GM10248 (cell line): Measurements from ENCODE around the gene LRP1.

ENCODE experiments used
- CTCF ChIA-PET: fragments of 300-600 bp; sonication (Branson Sonifier 250); formaldehyde crosslinking; extraction: SDS; loops from one replicate; lab custom pipeline; 2021; ENCODE audit warnings: antibody characterized with exemption; lab: Yijun Ruan, JAX
- POLR2A ChIA-PET: fragments of 350-650 bp; sonication (Branson Sonifier 250); formaldehyde crosslinking; extraction: SDS; loops from one replicate; lab custom pipeline; 2020; ENCODE audit warnings: antibody characterized with exemption; lab: Yijun Ruan, JAX
- DNase-seq: peaks from one replicate; pipeline ENCODE4 v3.0.0; 2012; ENCODE audit errors: extremely low spot score
- TF ChIP-seq, protein P1 (sequence below): IDR thresholded peaks from 2 replicates; pipeline ENCODE4 v1.5.1; 2012; ENCODE audit warnings: mild to moderate bottlenecking, low read depth; ENCODE audit errors: extremely low read depth, missing control alignments, control extremely low read depth

LRP1 gene

DNA sequence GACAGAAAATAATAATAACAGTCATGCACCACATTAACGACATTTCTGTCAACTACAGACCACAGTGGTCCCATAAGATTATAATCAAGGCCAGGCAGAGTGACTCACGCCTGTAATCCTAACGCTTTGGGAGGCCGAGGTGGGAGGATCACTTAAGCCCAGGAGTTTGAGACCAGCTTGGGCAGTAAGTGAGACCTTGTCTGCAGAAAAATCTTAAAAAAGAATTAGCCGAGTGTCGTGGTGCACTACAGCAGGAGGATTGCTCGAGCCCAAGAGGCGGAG, 30.8 kb upstream of the LRP1 start:
- CTCF ChIA-PET, result interaction anchor here (0.9 to 16.3 kb wide), 7 partner anchors 11 to 146 kb away, joined by 3 to 213 read pairs (median 4); partner anchors contain the start of genes NEMP1 and STAT6
- no peak for DNase-seq
- POLR2A ChIA-PET, result interaction anchor here (0.7 kb wide), 1 partner anchor 14 kb away, joined by 7 read pairs; no protein-coding TSS in a partner anchor
- TF ChIP-seq, protein P1, sequence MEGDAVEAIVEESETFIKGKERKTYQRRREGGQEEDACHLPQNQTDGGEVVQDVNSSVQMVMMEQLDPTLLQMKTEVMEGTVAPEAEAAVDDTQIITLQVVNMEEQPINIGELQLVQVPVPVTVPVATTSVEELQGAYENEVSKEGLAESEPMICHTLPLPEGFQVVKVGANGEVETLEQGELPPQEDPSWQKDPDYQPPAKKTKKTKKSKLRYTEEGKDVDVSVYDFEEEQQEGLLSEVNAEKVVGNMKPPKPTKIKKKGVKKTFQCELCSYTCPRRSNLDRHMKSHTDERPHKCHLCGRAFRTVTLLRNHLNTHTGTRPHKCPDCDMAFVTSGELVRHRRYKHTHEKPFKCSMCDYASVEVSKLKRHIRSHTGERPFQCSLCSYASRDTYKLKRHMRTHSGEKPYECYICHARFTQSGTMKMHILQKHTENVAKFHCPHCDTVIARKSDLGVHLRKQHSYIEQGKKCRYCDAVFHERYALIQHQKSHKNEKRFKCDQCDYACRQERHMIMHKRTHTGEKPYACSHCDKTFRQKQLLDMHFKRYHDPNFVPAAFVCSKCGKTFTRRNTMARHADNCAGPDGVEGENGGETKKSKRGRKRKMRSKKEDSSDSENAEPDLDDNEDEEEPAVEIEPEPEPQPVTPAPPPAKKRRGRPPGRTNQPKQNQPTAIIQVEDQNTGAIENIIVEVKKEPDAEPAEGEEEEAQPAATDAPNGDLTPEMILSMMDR, result no peak

- POLR2A ChIA-PET, result interaction anchor here (0.9 kb wide), 1 partner anchor 12 kb away, joined by 3 read pairs; no protein-coding TSS in a partner anchor
- TF ChIP-seq, protein P1, result no peak
- DNase-seq, result no peak
- CTCF ChIA-PET, result interaction anchor here (0.8 to 16.3 kb wide), 7 partner anchors 10 to 97 kb away, joined by 3 to 213 read pairs (median 5); partner anchors contain the start of gene STAT6
These were observed 29.7 kb upstream of the LRP1 start for GRCh38 chr12:57098546-57098945.

- DNase-seq, result no peak
- POLR2A ChIA-PET, result interaction anchor here (0.9 kb wide), 1 partner anchor 11 kb away, joined by 3 read pairs; no protein-coding TSS in a partner anchor
- CTCF ChIA-PET, result interaction anchor here (0.8 to 16.3 kb wide), 9 partner anchors 9 to 97 kb away, joined by 3 to 213 read pairs (median 4); partner anchors contain the start of gene STAT6
These were observed 29.1 kb upstream of the LRP1 start for GRCh38 chr12:57099047-57099714.

GRCh38 chr12:57099766-57100165, 28.5 kb upstream of the LRP1 start:
- POLR2A ChIA-PET, result interaction anchor here (0.7 kb wide), 1 partner anchor 464 kb away, joined by 11 read pairs; no protein-coding TSS in a partner anchor
- no peak for DNase-seq
- CTCF ChIA-PET, result interaction anchor here (1.0 to 16.3 kb wide), 7 partner anchors 9 to 143 kb away, joined by 3 to 213 read pairs (median 4); partner anchors contain the start of gene STAT6
- TF ChIP-seq, protein P1, result no peak

More at GRCh38 chr12:57099047-57099714, 29.1 kb upstream of the LRP1 start:
- TF ChIP-seq, protein P1, result no peak

- ChIA-PET POLR2A (interaction anchor here (0.6 to 3.1 kb wide), 2 partner anchors 8 to 46 kb away, joined by 4 to 12 read pairs; no protein-coding TSS in a partner anchor), CTCF (interaction anchor here (0.7 to 16.3 kb wide), 5 partner anchors 6 to 39 kb away, joined by 3 to 213 read pairs (median 4); partner anchors contain the start of genes NAB2 and STAT6)
- peak; percentile 4 for DNase-seq
- TF ChIP-seq, protein P1, result no peak
These were observed 26.2 kb upstream of the LRP1 start for GRCh38 chr12:57101892-57102695.

DNA sequence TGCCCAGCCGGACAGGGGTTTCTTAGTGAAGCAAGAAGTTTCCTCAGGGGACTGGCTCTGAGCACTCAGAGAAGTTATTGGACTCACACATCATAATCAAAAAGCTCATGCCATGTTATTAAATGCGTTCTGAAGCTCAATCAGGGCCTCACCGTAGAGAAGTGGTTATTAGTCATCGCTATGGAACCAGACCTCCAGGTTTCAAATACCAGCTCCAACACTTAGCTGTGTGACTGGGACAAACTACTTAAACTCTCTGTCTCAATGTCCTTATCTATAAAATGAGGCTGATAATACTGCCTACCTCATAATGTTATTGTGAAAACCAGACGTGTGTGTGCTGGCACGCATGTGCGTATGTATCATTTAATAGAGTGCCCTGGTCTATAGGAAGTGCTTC, 24.4 kb upstream of the LRP1 start:
- TF ChIP-seq, protein P1, result no peak
- DNase-seq, result no peak
- ChIA-PET CTCF (interaction anchor here (1.0 to 11.7 kb wide), 6 partner anchors 10 to 44 kb away, joined by 3 to 224 read pairs (median 4); partner anchors contain the start of gene NAB2), POLR2A (interaction anchor here (3.1 kb wide), 1 partner anchor 10 kb away, joined by 12 read pairs; no protein-coding TSS in a partner anchor)
